MV-4-11 (cell line): Measurements from ENCODE around the gene GRK5.

ENCODE experiments used
- DNase-seq: peaks from one replicate; lab custom pipeline; 2025; lab: John Stamatoyannopoulos, UW

GRK5 gene

GRCh38 chr10:119319161-119319919 lies 112.0 kb downstream of the GRK5 start:
- no peak for DNase-seq

GRCh38 chr10:119319920-119320258 lies 112.5 kb downstream of the GRK5 start:
- DNase-seq, result no peak

GRCh38 chr10:119320981-119321380 lies 113.6 kb downstream of the GRK5 start:
- peak; percentile 86 for DNase-seq

DNA sequence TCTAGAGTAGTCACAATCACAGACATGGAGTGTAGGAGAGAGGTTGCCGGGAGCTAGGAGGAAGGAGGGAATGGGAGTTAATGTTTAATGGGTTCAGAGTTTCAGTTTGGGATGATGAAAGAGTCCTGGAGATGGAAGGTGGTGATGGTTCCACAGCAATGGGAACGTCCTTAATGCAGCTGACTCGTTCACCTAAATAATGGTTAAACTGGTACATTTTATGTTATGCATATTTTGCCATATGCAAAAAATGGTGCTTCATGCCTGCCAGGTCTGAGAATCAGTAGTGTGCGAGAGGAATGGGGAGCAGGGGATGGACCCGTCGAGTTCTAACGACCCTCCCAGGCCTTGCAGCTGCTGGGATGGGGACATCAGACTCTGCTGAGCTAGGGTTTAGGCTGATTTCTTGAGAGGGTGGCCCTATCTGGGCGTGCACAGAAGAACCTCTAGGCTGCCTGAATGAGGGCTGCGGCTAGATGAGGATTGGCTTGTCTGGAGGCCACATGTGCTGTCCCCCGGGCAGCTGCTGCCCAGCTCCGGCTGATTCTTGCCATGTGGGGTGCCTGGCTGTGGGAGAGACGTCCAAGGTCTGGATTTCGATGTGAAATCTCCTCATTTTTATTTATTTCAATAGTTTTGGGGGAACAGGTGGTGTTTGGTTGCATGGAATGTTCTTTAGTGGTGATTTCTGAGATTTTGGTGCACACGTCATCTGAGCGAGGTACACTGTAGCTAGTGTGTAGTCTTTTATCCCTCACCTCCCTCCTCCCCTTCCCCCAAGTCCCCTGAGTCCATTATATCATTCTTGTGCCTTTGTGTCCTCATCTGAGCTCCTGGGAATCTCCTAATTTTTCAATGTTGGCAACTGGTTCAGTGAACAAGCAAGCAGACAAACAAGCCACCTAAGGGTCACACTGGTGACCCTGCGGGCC lies 116.0 kb downstream of the GRK5 start:
- no peak for DNase-seq

GRCh38 chr10:119325131-119325530 lies 117.8 kb downstream of the GRK5 start:
- no peak for DNase-seq

DNA sequence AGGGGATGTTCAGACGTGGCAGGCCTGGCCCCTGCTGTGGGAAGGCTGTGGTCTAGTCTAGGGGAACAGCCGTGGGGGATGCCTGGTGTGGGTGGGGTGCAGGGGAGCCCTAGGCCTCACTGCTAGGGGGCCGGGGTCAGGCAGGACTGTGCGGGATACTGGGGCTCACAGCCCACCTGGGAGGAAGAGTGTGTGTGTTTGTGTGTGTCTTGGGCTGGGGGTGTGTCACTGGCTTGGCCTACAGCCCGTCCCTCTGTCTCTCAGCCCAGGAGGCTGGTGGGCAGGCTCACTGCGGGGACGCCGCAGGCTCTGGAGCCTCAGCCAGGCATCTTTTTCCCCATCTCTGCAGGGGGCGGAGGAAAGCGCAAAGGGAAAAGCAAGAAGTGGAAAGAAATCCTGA lies 118.8 kb downstream of the GRK5 start:
- no peak for DNase-seq

DNA sequence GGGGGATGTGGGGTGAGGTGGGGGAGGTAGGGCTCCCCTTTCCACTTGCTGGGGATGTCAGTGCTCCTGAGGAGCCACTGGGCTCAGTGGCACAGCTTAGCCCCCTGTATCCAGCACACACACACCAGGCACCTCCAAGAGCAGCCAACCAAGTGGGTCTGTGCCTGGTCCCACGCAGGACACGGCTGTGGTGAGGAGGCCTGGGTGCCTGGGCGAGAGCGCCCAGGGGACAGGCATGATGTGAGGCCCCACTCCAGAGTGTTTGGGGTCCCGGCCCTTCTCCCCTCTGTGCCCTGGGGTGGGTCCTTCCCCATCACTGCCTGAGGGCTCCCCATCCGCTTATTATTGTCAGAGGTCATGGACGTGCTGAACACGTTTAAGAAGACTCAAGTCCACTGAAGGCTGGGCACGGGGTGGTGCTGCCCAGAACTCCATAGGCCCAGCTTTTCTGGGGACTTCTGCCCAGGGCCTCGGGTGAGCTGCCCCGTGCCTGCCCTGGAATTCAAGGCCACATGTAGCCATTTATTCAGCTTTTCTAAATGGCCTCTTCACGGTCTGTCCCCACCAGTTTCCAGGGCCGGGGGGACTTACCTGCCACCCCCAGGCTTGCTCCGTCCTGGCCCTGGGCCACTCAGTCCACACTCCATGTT lies 119.8 kb downstream of the GRK5 start:
- DNase-seq, result no peak

GRCh38 chr10:119328223-119328622 lies 120.9 kb downstream of the GRK5 start:
- no peak for DNase-seq

GRCh38 chr10:119330342-119330741 lies 123.0 kb downstream of the GRK5 start:
- DNase-seq, result no peak

DNA sequence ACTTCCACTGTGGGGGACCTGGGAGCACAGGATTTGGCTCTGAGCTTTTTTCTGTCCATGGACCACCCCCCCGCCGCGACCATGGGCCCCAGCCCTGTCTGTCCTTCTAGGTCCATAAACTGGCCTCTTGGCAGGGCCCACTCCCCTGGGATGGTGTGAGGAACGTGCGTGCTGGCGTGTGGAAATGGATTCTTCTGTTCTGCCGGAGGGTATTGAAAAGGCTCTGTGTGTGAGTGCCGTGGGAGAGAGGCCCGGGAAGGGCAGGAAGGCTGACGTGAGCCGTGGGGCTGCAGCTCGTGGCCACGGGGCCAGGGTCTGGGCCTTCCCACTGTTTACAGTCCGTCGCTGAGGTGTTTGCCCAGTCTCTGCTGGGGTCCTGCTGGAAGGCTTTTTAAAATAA lies 123.7 kb downstream of the GRK5 start:
- DNase-seq, result no peak

- DNase-seq, result peak; percentile 30
Observed at GRCh38 chr10:119333146-119333792, 125.9 kb downstream of the GRK5 start.

- no peak for DNase-seq
Observed at GRCh38 chr10:119335671-119336353, 128.4 kb downstream of the GRK5 start.

DNA sequence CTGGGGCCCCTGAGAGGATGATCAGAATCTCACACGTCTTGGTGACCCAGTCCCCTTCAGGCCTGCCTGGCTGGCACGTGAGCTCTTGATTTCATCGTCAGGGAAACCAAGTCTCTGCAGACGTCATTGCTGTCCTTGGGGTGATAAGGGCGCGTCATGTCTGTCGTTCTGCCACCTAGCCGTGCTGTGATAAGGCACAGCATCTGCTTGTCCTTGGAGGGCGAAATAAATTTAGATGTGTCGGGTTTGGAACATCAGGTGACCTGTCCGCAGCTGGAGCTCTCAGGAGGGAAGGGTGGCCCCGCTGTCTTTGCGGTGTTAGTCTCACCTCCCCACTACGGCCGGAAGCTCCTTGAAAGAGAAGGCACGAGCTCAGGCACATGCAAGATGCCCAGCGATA lies 129.2 kb downstream of the GRK5 start:
- DNase-seq, result no peak

DNA sequence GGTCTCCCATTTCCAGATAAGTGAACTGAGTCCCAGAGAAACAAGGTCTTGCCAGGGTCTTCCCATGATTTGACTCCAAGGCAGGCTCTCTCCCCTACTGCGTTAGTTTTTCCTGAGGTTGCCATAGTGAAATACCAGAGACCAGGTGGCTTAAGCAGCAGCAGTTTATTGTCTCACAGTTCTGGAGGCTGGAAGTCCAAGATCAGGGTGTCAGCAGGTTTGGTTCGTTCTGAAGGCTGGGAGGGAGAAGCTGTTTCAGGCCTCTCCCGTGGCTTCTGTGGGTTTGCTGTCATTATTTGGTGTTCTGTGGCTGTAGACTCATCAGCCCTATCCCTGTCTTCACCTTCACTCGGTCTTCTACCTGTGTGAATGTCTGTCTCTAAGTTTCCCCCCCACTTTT lies 129.9 kb downstream of the GRK5 start:
- DNase-seq, result no peak

- peak; percentile 13 for DNase-seq
Observed at GRCh38 chr10:119337796-119338432, 130.5 kb downstream of the GRK5 start.

DNA sequence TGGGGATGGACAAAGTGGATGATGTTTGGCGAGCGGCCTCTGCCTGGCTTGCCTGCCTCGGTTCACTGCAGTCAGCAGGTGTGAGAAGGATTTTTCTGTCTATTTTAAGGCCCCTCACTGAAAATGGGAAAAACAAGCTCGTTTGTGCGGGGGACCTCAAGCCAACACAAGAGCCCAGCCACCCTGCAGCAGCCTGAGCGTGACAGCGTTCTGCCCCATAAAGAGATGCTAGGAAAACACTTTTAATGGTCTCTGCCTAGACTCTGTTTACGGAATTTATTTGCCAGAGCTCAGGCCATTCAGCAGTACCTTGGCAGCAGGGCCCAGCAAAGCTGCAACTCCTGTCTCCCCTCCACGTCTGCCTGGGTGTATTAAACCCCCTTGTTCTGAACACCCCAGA lies 131.7 kb downstream of the GRK5 start:
- no peak for DNase-seq

DNA sequence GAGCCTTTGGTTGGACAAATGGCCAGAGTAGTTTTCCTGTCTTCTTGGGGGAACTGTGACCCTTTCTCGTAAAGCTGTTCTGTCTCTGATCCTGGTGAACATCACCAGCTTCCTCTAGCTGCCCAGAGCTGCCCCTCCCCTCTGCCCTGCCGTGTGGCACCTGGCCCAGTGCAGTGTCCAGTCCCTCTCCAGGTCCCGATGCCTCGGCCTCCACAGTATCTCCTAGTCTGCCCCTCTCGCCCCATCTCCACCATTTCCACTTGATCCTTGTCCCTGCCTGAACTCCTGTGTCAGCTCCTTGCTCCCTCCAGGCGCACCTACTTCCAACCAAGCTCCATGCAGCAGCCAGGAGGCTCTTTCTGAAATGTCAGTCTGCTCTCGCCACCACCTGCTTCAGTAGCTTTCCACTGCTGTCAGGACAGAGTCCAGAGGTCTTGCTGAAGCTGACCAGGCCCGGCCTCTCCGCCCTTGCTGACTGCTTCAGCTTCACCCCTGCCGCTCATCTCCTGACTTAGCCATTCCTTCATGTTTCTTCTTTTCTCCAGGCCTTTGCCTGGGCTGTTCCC lies 133.6 kb downstream of the GRK5 start:
- no peak for DNase-seq

DNA sequence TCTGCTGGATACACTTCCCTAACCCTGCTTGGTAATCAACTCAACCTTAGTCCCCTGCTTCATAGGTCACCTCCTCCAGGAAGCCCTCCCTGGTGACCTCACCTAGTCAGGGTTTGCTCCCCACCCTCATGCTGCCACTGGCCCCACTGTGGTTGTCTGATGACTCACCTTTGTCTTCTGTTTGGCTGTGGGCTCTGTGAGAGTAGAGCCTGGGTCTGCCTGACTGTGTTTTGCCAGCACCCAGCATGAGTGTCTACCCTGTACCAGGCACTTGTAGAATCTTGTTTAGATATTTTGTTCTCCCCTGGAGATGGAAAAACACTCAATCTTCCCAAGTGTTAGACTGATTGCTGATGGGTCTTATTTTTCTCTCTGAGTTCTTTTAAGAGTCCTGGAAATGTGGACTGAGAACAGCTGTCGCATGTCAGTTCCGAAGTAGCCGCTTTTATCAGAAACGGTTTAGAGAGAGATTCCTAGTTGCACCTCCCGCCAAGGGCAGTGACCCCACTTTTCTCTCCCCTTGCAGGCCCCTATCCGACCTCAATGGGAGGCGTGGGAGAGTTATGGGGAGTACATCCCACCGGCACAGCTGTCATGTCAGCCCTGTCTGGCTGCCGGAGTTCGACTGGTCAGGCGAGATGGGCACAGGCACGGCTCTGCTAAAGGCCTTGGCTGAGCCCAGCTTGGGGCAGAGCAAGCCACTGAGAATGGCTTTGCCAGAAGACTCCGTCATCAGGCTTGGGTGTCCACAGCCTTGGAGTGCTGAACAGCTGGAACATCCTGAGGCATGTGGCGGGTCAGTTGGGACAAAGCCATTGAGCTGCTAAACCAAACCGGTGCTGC lies 134.3 kb downstream of the GRK5 start:
- DNase-seq, result peak; percentile 36

DNA sequence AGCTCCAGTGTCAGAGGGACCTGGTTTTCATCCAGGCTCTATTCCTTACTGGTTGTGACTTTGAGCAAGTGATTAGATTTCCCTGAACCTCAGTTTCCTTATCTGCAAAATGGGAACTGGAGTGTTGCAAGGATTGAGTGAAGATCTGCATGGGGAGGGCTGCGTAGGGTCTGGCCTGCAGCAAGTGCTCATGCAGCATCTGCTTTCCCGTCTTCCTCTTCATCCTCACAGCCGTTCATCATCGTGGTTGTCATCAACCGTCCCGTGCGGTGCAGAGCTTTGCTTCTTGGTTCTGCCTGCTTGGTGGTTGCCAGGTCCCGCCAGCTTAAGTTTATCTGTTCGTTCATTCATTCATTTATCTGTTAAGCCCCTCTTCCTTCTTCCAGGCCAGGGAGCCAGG lies 135.0 kb downstream of the GRK5 start:
- no peak for DNase-seq

DNA sequence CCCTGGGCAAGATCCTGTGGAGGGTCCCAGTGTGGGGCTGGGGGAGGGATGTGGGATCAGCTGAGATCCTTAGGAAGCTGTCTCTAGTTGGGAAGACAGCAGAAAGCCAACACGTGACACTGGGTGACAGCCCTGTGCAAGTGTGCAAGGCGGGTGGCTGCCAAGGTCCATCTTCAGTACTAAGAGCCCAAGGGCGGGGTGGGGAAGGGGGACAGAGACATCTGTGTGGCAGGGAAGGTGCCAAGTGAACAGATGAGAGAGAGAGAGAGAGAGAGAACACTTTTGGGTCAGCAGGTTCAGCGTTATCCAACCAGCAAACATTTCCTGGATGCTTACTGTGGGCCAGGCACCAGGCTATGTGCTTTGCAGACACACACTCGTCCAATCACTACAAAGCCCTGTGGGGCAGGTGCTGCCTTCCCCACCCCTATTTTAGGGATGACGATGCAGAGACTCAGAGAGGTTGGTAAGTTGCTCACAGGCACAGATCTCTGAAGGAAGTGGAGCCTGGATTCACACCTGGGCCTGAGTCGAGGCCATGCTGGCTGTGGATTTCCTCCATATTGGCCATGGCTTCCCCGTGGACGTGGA lies 135.7 kb downstream of the GRK5 start:
- DNase-seq, result no peak
